Left forelimb (tissue), 1 donor: ENCODE data around the gene BTBD18.

ENCODE experiments used
- DNase-seq: peaks from one replicate; pipeline ENCODE4 v3.0.0-alpha.2; 2018; ENCODE audit warnings: low spot score

BTBD18 gene

GRCh38 chr11:57776031-57776521, 24.5 kb upstream of the BTBD18 start:
- DNase-seq: no peak

DNA sequence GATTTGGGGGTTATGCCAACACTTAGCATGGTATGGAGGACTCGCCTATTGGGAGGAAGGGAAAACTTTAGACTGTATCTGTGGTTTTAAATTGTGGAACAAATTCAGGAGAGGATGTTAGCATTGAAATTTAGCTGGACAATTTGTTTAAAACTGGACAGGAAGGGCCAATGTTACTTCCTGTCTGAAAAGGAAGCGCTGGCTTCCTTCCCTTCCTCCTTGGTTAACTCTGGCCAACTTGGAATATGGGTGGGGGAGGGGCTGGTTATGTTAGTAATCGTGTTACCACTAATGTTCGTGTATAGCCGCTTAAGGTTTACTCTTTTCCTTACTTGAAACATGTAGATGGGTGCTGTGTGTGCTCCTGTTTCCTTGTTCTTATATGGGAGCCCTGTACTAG, 23.9 kb upstream of the BTBD18 start:
- no peak for DNase-seq

DNA sequence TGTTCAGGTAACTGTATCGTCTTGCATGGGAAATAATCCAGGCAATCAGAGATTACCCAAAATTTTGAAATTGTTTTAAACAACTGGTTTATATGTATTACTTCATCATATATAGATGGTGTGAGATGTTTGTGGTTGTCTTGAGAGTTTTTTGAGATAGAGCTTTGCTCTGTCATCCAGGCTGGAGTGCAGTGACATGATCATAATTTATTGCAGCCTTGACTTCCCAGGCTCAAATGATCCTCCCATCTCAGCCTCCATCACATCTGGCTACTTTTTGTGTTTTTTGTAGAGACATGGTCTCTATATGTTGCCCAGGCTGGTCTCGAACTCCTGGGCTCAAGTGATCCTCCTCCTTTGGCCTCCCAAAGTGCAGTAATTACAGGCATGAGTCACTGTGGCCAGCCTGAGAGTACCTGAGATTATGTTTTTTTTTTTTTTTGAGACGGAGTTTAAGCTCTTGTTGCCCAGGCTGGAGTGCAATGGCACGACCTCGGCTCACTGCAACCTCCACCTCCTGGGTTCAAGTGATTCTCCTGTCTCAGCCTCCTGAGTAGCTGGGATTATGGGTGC, 21.5 kb upstream of the BTBD18 start:
- no peak for DNase-seq

DNA sequence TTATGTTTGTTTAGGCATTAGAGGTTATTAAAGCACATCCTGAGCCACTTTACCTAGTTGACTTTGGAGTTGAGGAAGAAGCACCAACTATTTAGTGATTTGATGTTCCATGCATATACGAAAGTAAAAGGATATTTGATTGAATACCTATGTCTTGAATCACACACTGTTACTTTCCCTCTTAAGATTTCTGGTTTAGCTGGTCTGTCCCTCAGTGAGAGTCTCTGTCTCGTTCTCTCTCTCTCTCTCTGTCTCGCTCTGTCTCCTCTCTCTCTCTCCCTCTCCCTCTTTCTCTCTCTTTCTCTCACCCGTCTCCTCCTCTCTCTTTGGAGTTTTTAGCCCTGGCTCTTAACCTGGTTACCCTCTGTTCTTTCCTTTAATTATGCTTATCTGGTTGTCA, 20.9 kb upstream of the BTBD18 start:
- DNase-seq: no peak

DNA sequence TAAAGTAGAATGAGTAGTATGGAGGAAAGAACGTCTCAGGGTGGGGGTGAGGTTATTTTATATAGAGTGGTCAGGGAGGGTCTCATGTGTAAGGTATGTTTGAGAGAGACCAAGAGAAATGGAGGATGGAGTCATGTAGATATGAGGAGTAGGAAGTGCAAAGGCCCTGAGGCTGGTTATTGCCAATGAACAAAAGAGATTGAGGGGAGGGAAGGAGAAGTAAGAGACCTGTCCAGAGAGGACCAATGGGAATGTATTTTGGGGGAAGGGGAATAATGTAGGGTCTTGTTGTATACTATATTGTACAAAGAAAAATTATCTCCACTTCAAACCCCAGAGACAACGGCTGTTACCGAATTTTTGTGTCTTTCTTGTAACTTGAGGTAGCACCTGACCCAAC, 19.7 kb upstream of the BTBD18 start:
- no peak for DNase-seq

DNA sequence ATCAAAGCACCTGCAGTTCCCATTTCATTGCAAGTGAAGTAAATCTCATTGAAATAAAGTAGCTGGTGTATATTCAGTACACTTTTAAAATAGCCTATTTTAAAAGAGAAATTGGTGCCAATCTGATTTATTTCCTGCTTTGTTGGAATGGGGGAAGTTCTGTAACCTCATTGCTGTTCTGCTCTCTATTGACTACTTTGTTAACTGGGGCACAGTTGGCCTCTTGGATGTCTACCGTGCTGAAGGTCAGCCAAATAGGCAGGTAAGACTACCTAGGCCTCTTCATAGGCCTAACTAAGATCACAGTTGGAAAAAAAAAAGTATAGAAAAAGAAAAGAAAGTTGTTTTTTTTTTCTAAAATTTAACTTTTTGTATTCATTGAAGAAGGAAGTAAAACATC, 19.2 kb upstream of the BTBD18 start:
- no peak for DNase-seq

DNA sequence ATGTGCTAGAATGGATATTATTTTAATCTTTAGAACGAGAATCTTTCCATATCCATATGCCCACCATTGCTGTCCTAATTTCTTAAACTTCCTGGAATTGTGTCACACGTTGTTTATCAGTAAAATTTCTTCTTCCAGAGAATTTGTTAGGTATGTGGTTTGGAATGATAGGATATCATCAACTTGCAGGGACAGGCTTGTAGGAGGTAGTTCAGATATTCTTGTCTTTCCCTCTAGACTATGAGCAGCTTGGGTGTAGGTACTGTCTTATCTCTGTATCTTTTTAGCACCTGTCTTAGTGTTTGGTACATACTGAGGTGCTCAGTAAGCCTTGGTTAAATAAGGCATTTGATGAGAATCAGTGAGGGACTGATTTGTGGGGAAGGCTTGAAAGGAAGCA, 13.4 kb upstream of the BTBD18 start:
- no peak for DNase-seq

- no peak for DNase-seq
These were observed 12.9 kb upstream of the BTBD18 start for GRCh38 chr11:57764566-57764965.

DNA sequence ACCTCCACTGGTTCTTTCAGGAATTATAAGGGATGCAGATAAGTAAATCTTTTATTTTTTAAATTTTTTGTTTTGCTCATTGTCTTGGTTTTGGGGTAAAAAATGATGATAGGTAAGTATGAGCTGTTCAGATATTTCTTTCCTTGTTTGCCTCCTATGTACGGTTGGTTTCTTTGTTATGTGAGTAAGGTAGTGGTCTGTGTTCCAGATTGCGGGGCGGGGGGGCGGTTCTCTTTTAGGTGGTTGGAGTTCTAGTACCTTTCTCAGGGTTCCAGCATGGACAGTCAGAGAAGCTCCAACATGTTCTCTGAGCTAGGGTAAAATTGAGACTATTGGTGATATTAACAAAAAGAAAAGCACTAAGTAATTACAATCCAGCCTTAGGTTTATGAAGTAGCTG, 12.4 kb upstream of the BTBD18 start:
- no peak for DNase-seq

DNA sequence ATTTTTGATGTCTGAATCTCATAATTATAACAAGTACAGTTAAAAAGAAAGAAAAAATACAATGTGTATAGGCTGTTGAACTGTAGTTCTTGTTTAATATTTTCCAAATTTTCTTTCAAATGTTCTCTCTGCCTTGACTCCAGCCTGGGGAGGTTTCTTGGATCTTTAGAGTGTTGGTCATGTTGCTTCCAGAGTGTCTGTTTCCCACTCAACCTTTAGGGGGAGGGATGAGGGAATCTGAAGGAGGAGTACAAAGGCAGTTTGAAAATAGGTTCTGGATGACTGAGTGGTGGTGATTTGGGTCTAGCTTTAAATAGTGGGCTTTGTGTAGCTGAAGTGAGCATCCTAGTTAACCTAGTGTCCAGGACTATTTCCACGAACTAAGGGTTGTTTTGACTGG, 11.9 kb upstream of the BTBD18 start:
- no peak for DNase-seq

DNA sequence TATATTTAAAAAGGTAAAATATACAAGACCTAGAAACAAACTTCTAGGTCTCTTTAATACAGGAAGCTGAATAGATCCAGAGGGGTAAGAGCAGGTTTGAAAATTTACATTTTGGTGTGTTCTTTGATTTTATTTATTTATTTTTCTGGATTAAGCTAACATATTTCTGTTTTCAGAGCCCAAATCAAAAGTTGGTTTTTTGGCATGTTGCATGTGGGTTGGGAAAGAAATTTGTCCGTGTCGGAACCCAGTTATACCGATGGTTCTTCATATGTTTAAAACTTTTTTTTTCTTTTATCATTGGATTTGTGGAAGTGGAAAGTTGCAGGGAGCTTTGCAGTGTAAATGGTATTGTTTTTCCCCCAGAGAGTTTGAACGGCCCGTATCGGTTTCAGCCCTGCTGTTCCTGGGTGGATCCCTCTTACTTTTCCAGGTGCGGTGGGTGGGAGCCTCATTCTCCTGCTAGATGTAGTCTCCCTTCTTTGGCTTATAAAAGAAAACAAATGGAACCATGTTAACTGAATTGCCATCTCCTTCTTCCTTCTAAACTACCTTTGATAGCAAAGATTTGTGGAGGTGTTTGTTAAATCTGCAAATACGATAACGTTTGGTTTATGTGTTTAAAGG, 10.7 kb upstream of the BTBD18 start:
- DNase-seq: no peak

- peak; percentile 88 for DNase-seq
These were observed 9.9 kb upstream of the BTBD18 start, which contains the start of gene CTNND1 for GRCh38 chr11:57761301-57762234. Gene CTNND1 (plus strand): TSS chr11:57761802. CDS start chr11:57791479, 29,677 bp downstream.

GRCh38 chr11:57758174-57758573, 6.6 kb upstream of the BTBD18 start:
- no peak for DNase-seq

GRCh38 chr11:57752954-57753353, 1.3 kb upstream of the BTBD18 start:
- no peak for DNase-seq

DNA sequence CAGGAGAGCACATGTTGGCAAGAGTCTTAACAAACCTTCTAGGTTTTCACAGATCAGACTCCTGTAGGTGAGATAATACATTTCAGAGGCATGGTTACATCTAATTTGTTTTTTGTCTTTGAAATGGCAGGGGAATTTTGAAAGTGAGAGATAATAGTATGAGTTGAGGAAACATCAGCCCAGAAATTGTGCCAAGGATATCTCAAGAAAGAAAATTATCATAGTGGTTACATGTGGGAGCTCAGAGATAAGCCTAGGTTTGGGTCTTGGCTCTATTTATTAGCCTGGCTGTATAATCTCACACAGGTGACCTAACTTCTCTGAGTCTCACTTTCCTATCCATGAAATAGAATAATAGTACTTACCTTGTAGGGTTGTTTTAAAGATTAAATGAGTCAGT, 443 bp downstream of the BTBD18 start:
- DNase-seq: no peak

GRCh38 chr11:57746920-57747319, 4.7 kb downstream of the BTBD18 start:
- no peak for DNase-seq

GRCh38 chr11:57745206-57745605, 6.4 kb downstream of the BTBD18 start:
- no peak for DNase-seq

- no peak for DNase-seq
These were observed 7.3 kb downstream of the BTBD18 start for GRCh38 chr11:57744357-57744756.

DNA sequence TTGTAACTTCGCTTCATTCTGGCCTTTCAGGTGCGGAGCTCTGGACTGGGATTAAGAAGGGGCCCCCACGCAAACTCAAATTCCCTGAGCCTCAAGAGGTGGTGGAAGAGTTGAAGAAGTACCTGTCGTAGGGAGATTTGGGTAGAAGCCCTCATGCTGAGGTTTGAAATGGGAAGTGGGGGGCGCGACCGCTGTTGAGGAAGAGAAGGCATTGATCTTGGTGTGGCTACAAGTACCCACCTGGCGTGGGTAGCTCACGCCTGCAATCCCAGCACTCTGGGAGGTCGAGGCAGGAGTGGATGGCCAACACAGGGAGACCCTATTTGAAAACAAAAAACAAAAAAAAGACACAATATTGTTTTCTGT, 9.5 kb downstream of the BTBD18 start:
- no peak for DNase-seq

GRCh38 chr11:57741132-57742086, 10.2 kb downstream of the BTBD18 start, which contains the start of gene SELENOH:
Gene SELENOH (plus strand): TSS chr11:57741491. CDS start chr11:57741596, 105 bp downstream.
- DNase-seq: peak; percentile 97

GRCh38 chr11:57735619-57736298, 15.9 kb downstream of the BTBD18 start:
- DNase-seq: no peak
